AML-193 (cell line): Measurements from ENCODE around the gene IL34.

Experiments
- DNase-seq, 2 experiments: peaks; one replicate each; lab custom pipeline; 2025; lab: John Stamatoyannopoulos, UW

Gene IL34

DNA sequence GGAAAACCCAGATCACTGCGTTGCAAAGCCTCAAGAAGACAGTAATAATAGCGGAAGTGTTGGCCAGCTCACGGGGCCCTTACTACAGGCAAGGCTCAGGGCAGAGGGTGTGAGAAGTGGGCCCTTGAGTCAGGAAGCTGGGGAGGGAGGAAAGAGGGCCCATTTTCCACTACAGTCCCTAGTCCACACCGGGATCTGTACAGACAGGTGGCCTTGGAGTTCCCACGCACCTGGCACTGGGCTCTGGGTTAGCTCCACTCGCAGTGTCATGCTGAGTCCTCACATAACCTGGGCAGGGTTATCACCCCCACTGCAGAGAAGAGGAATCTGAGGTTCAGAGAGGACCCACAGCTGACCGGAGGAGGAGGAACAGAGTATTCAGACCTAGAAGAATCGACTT lies 56.3 kb downstream of the IL34 start:
- DNase-seq, result no peak

DNA sequence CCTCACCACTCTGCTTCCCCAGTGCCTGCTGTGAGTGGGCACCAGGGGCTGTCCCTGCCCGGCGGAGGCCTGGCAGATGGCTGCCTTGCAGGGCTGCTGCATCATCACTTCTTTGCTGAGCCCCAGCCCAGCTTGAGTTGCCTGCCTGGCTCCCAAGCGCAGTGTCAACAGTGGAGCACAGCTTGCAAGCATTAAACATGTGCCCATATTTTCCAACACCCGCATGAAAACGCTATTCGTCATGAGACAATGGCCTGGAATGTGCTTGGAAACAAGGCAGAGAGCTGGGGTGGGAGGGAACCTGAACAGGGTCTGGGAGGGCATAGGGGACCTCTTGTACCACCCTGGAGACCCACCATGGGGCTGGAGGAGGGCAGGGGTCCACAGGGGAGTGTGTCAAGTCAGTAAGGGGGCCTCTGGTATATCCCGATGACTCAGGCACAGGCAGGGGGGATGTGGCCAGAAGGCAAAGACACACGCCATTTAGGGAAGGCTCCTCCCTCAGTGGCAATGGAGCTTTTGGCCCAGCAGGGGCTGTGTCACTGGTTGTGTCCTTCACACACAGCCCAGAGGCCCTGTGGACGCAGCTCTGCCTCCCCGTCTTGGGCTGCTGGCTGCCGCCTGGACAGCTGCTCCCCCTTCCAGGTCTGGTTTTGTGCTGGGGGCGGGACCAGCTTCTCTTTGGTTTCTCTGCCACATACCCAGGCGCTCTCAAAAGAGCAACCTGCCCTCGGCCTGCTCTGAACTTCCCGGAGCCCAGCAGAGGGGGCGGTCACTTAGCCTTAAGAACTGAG lies 56.9 kb downstream of the IL34 start:
- DNase-seq, result no peak

DNA sequence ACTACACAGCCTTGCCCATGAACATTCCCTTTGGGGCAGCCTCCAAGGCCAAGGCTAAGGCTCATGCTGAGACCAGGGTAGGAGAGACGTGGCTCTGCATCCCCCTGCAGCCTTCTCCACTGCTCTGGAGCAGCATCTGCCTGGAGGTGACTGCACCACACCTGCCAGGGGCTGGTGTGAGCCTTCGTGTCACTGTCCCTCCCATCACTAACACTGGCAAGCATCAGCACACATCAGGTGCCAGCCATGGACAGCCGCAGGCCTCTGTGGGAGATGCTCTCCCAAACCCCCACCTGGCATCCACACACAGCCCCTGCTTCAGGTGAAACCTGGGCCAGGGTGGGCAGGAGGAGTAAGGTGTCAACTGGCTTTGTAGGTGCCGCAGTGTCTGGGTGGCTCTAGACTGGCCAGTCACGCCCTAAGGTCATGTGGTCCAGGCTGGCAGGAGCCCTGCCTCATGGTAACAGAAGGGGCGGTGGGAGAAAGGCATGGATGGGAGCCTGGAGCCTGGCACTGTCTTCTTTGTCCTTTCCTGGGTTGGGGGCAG lies 57.5 kb downstream of the IL34 start:
- DNase-seq, result no peak

DNA sequence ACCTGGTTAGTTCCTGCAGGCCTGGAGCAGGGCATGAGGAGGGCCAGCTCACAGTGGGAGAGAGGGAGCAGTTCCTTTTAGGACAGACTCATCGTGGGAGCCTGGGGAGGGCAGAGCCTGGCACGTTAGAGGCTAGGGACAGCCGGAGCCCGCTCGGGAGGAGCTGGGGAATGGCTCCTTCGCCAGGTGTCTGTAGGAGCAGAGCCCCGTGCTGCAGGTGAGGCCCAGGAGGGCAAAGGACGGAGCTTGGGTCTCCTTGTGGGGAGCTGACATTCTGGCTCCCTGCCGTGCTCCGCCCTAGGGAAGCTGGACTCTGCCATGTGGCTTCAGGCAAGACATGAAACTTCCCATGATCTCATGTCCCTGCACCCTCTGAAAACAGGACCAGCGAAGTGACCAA lies 58.2 kb downstream of the IL34 start:
- no peak for DNase-seq

DNA sequence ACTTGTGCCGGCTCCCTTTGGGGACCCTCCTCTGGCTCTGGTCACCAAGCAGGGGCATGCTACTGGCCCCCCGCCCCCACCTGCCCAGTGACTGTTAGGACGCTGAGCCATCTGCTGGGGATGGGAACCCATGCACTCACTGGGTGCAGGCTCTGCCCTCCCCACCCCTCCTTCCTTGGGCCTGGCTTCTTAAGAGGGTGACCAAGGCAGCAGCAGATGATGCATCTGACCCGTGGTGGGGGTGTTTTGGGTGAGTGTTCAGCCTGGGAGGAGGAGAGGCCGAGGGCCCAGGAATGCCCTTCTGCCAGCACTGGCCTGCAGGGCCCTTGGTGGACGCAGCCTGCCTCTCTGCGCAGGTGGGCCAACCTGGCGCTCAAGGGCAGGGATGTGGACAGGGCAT lies 58.7 kb downstream of the IL34 start:
- no peak for DNase-seq

DNA sequence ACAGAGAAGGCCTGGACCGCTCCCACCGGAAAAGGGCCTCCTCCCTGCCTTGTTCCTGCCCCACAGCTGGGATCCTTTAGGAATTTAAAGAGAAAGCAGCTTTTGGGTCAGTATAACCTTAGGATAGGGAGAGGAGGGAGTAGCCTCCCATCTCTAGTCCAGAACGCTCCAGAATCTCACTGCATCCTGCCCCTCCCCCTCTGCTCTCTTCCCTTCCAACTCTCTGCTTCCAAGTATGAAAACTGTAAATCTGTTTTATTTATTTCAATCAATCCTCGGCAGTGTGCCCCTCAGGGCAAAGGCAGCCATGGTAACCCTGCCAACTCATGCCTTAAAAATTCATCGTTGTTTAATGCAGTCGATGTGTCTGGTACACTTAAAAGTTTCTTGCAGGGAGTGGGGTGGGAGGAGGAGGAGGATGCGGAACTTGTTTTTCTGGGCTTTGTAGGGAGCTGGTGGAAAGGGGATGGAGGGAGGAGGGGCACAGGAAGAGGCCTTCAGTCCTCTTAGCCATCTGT lies 60.6 kb downstream of the IL34 start:
- DNase-seq, result no peak

DNA sequence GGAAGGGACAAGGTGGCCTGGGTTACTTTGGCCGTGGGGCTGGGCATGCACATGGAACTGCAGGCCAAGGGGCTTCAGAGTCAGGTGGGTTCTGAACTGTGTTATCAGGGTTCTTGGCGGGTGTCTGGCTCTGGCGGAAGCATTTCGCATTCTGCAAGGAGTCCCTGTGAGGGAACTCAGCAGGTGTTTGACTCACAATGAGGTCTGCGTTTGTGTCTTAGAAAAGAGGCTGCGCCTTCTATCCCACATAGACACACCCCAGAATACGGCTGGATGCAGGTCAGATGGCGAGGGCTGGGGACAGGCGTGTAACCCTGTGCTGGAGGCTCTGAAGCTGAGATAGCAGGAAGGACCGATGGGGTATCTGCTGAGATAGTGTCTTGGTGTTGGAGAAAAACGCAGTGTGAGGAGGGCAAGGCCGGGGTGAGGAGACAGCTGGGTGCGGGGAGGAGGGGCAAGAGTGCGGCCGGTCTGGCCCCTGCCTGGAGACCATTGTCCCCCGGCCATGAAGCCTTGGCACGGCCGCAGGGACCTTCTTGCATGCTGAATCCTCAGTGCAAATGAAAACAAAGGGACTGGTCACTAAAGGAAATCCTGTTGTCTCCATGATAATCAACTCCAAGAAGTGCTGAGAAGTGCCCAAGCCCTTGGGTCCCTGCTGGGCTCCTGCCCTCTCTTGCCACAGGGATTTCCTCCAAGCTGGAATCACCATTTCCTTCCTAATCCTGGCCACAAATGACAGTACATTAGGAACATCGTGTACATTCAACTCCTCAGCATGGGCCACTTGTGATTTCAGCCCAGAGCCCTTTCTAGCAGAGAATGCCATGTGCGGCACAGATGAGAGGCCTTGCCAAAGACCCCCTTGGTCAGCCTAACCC lies 62.2 kb downstream of the IL34 start:
- no peak for DNase-seq

DNA sequence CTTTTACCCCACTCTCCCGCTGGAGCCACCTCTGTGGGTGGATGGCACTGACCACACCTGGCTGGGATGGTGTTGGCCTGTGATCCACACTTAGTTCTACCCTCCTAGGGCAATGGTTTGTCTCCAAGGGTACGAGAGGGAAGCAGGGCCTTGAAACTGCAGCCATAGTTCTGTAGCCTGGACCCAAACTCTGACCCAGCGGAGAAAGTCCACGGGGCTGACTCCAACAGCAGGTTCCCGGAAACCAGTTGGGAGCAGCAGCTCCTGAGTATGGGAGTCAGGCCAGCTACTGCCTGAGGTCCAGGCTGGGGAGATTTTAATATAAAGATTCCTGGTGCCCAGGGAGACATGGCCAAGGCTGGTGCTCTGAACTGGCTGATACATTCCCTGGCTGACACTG lies 63.1 kb downstream of the IL34 start:
- DNase-seq, result no peak

DNA sequence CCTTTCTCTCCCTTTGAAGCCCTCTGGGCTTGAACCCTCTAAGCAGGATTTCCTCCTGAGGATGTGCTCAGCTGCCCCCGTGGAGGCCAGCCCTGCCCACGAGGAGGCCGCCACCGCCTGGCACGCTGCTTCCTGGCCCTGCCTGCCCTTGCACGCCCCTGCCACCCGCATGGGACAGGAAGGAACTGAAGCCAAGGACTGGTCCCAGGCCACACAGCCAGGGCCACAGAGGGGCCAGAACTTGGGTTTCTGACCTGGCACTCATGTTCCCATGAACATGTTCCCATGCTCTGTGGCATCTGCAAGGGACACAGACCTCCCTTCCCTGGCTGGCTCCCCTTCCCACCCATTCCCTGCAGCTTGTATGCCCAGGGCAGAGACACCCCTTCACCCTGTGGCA lies 63.6 kb downstream of the IL34 start:
- DNase-seq, result no peak
